Upper lobe of right lung (tissue), 1 donor: ENCODE measurements around the gene CHML. TPM values are rescaled to one million over a fixed set of nuclear protein-coding genes. Genes with fewer than 3 reads are reported as not detected.

Source experiments
- ATAC-seq: fragments of 200-7000 bp; cut with Tn5 transposase; one replicate; pipeline ENCODE4 v1.9.1; 2020; ENCODE audit warnings: mild to moderate bottlenecking, moderate library complexity
- DNase-seq: peaks from one replicate; pipeline ENCODE4 v3.0.0-alpha.2; 2020
- H3K27ac ChIP-seq: fragments of 200-600 bp; one replicate; pipeline ENCODE4 v1.8.0; 2022
- H3K27me3 ChIP-seq: fragments of 200-600 bp; one replicate; pipeline ENCODE4 v1.8.0; 2022; ENCODE audit warnings: mild to moderate bottlenecking
- H3K36me3 ChIP-seq: fragments of 200-600 bp; one replicate; pipeline ENCODE4 v1.8.0; 2022
- H3K4me1 ChIP-seq: fragments of 200-600 bp; one replicate; pipeline ENCODE4 v1.8.0; 2022
- H3K4me3 ChIP-seq: fragments of 200-600 bp; one replicate; pipeline ENCODE4 v1.8.0; 2022; ENCODE audit warnings: mild to moderate bottlenecking
- H3K9me3 ChIP-seq: fragments of 200-600 bp; one replicate; pipeline ENCODE4 v1.8.0; 2022
- intact Hi-C: fragments of 100-400 bp; cut with DNase I; formaldehyde crosslinking; loops from one replicate; pipeline ENCODE4 v1.11.0; 2022
- total RNA-seq: library from RNA; stranded (reverse); fragmentation: NEBNext Ultra II Directional; extraction: Animal tissue kit (Norgen Biotek cat#: 25700); gene quantifications from one replicate; pipeline ENCODE4 v1.2.1, GENCODE V29; 2021
- TF ChIP-seq, protein P1 (sequence below): fragments of 200-600 bp; IDR thresholded peaks from one replicate; pipeline ENCODE4 v1.8.0; 2022; ENCODE audit warnings: antibody characterized with exemption
- donor health status: DM: no; HTN: yes; CAD: no; lungs with severe emphysema.

The CHML gene
- total RNA-seq, 1 donor from 2014 or later, result 16.8 TPM

DNA sequence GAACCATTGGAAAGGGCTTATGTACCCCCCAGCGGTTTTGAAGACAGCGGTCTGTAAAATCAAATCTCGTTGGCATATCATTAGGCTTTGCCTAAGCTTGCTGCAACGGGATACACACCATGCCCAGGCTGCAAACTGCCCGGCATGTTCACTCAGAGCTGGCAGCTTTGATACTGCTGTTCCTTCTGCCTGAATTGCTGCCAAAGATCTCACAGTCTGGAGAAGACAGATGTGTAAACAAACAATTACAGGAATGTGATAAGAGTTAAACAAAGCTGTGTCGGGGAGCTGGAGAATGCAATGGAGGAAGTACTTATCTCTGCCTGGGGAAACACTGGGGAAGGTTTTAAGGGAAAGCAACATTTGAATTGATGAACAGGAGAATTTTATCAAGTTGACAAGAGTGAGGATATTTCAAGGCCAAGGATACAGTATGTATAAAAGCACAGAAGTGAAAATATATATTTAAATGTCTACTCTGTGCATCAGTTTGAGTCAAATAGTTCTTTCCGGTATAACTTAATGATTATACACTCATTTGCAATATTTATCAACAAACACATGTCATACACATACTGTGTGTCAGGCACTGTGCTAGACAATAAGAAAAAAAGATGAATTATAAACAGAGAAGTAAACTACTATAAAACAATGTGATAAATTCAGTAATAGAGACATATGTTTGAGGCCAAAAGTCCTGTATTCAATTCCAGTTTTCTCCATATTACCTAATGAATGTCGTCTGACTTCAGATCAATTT lies 29.9 kb downstream of the CHML start:
- no peak overlapping the region for H3K27ac ChIP-seq
- no peaks in the 10 kb centered on the region for H3K9me3 ChIP-seq
- ATAC-seq, result peak; percentile 52
- no peak overlapping the region for H3K4me3 ChIP-seq
- TF ChIP-seq, protein P1, sequence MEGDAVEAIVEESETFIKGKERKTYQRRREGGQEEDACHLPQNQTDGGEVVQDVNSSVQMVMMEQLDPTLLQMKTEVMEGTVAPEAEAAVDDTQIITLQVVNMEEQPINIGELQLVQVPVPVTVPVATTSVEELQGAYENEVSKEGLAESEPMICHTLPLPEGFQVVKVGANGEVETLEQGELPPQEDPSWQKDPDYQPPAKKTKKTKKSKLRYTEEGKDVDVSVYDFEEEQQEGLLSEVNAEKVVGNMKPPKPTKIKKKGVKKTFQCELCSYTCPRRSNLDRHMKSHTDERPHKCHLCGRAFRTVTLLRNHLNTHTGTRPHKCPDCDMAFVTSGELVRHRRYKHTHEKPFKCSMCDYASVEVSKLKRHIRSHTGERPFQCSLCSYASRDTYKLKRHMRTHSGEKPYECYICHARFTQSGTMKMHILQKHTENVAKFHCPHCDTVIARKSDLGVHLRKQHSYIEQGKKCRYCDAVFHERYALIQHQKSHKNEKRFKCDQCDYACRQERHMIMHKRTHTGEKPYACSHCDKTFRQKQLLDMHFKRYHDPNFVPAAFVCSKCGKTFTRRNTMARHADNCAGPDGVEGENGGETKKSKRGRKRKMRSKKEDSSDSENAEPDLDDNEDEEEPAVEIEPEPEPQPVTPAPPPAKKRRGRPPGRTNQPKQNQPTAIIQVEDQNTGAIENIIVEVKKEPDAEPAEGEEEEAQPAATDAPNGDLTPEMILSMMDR, result no peak
- H3K36me3 ChIP-seq, result no peaks in the 10 kb centered on the region
- H3K4me1 ChIP-seq, result peaks cover 23% of the 10 kb centered on the region
- no peak for DNase-seq
- H3K27me3 ChIP-seq, result no peaks in the 10 kb centered on the region
- intact Hi-C loops, result no loop called here

DNA sequence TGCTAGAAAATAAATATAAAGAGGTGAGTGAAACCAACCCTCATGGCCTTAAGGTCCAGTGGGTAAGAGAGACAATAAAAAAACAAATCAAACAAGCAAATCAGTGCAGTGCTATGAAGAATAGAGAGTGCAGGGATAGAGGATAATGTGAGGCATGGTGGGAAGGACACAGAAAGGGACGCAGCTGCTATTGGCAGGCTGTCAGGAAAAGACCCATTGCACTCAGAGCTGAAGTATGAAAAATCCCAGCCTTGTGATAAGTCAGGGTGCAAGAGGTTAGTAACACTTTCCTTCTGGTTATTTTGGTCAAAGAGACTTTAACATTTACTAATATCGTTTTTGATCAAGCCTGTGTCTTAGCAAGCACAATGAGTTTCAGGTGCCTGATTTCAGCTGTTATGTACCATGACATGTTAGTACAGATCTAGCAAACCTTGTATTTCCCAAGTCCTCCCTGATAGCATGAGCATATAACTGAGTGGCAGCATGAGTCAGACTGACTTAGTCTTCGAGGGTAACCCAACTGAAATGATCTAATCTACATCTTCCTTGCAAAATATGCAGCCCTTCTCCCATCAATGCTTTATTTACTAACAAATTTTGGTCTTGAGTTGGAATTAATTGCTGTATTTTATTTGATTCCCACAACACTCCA lies 31.7 kb downstream of the CHML start:
- Histone ChIP-seq H3K27ac (no peak overlapping the region), H3K4me1 (peaks cover 23% of the 10 kb centered on the region), H3K4me3 (no peak overlapping the region), H3K9me3 (no peaks in the 10 kb centered on the region), H3K27me3 (no peaks in the 10 kb centered on the region), H3K36me3 (no peaks in the 10 kb centered on the region)
- intact Hi-C loops, result no loop called here
- ATAC-seq (no peak), DNase-seq (no peak)
- TF ChIP-seq, protein P1, result no peak

DNA sequence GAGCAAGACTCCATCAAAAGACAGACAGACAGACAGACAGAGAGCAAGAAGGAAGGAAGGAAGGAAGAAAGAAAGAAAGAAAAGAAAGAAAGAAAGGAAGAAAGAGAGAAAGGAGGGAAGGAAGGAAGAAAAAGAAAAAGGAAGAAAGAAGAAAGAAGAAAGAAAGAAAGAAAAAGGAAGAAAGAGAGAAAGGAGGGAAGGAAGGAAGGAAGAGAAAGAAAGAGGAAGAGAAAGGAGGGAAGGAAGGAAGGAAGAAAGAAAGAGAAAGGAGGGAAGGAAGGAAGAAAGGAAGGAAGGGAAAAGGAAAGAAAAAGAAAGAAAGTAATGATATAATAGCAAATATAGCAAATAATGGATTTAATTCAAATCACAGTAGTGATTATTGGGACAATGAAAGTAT lies 32.7 kb downstream of the CHML start:
- TF ChIP-seq, protein P1, result no peak
- Histone ChIP-seq H3K4me1 (peaks cover 23% of the 10 kb centered on the region), H3K27me3 (no peaks in the 10 kb centered on the region), H3K4me3 (no peak overlapping the region), H3K27ac (no peak overlapping the region), H3K36me3 (no peaks in the 10 kb centered on the region), H3K9me3 (no peaks in the 10 kb centered on the region)
- intact Hi-C loops, result no loop called here
- no peak for ATAC-seq
- no peak for DNase-seq

DNA sequence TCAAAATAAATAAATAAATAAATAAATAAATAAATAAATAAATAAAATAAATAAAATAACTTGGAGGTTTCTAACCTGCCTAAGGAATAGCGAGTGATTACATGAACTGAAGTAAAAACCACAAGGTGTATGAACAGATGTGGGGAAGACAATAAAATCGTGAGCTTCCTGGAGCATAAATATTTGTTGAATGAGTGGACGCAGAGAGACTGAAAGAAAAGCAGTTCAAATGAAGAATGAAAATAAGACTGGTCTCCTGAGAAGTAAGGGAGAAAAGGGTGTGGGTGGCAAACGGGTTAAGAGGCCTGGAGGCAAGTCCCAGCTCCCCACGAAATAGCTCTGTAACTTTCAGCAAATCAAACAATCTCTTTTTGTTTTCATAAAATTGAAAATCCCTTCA lies 33.6 kb downstream of the CHML start:
- H3K27me3 ChIP-seq, result no peaks in the 10 kb centered on the region
- H3K27ac ChIP-seq, result no peak overlapping the region
- TF ChIP-seq, protein P1, result no peak
- no peaks in the 10 kb centered on the region for H3K9me3 ChIP-seq
- ATAC-seq (no peak), DNase-seq (no peak)
- intact Hi-C loops, result no loop called here
- H3K4me1 ChIP-seq, result peaks cover 21% of the 10 kb centered on the region
- H3K4me3 ChIP-seq, result no peak overlapping the region
- H3K36me3 ChIP-seq, result no peaks in the 10 kb centered on the region

DNA sequence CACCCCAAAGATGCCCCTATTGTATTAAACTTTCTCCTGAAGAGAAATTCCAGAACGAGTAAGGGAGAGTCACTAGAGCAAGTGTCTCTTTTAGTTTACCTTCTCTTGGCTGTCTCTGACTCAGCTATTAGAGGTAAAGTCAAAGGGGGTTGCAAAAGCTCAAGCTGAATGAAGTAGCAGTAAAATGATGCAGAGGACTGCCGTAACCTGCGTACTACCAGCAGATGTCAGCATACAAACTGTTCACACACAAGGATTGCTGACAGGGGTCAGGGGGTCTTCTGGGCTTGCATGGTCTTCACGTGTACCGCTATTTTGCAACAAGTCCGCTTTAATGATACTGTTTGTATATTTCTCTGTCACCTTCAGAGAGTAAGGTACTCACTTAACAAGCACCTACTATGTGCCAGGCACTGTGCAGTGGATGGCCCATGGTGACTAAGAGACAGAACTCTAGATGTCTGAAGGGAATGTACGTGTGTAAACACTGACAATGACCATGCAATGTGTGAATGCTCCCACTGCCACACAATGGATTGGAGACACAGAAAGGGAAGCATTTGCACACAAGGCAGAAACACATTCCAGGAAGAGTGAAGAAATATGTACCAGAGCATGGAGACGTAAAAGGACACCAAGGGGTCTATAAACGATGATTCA lies 34.9 kb downstream of the CHML start:
- no peaks in the 10 kb centered on the region for H3K9me3 ChIP-seq
- no peak for DNase-seq
- ATAC-seq, result peak; percentile 45
- no peaks in the 10 kb centered on the region for H3K36me3 ChIP-seq
- no peak overlapping the region for H3K4me3 ChIP-seq
- H3K27ac ChIP-seq, result no peak overlapping the region
- TF ChIP-seq, protein P1, result peak; percentile 8
- intact Hi-C loops, result no loop called here
- H3K27me3 ChIP-seq, result no peaks in the 10 kb centered on the region
- H3K4me1 ChIP-seq, result peaks cover 8% of the 10 kb centered on the region
